ENCODE data around the gene RABGAP1L. TPM values are rescaled to one million over a fixed set of nuclear protein-coding genes. Genes with fewer than 3 reads are reported as not detected.

RABGAP1L gene
- total RNA-seq, 1 donor: 29.8 TPM

- TF ChIP-seq, protein P1, sequence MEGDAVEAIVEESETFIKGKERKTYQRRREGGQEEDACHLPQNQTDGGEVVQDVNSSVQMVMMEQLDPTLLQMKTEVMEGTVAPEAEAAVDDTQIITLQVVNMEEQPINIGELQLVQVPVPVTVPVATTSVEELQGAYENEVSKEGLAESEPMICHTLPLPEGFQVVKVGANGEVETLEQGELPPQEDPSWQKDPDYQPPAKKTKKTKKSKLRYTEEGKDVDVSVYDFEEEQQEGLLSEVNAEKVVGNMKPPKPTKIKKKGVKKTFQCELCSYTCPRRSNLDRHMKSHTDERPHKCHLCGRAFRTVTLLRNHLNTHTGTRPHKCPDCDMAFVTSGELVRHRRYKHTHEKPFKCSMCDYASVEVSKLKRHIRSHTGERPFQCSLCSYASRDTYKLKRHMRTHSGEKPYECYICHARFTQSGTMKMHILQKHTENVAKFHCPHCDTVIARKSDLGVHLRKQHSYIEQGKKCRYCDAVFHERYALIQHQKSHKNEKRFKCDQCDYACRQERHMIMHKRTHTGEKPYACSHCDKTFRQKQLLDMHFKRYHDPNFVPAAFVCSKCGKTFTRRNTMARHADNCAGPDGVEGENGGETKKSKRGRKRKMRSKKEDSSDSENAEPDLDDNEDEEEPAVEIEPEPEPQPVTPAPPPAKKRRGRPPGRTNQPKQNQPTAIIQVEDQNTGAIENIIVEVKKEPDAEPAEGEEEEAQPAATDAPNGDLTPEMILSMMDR (IDR thresholded peaks at IDR 0.05; ENCODE audit: insufficient read depth, low read depth, low read length): no peak
- DNase-seq (ENCODE audit: low read depth): no peak
Observed at GRCh38 chr1:174211486-174211885, 52.2 kb downstream of the RABGAP1L start.

GRCh38 chr1:174215766-174216165, 56.4 kb downstream of the RABGAP1L start:
- no peak overlapping the region for H3K4me3 ChIP-seq (ENCODE audit: low read depth, low read length)
- TF ChIP-seq, protein P1 (IDR thresholded peaks at IDR 0.05; ENCODE audit: insufficient read depth, low read depth, low read length): no peak
- DNase-seq (ENCODE audit: low read depth): no peak

More at GRCh38 chr1:174211486-174211885, 52.2 kb downstream of the RABGAP1L start:
- H3K4me3 ChIP-seq (ENCODE audit: low read depth, low read length): no peak overlapping the region

GRCh38 chr1:174217248-174217647, 57.9 kb downstream of the RABGAP1L start:
- no peak overlapping the region for H3K4me3 ChIP-seq (ENCODE audit: low read depth, low read length)
- DNase-seq (ENCODE audit: low read depth): no peak
- TF ChIP-seq, protein P1 (IDR thresholded peaks at IDR 0.05; ENCODE audit: insufficient read depth, low read depth, low read length): no peak

- no peak overlapping the region for H3K4me3 ChIP-seq (ENCODE audit: low read depth, low read length)
- TF ChIP-seq, protein P1 (IDR thresholded peaks at IDR 0.05; ENCODE audit: insufficient read depth, low read depth, low read length): peak; percentile 70
- peak; percentile 51 for DNase-seq (ENCODE audit: low read depth)
Observed at GRCh38 chr1:174217787-174218574, 58.7 kb downstream of the RABGAP1L start.

- H3K4me3 ChIP-seq (ENCODE audit: low read depth, low read length): no peak overlapping the region
- peak; percentile 63 for DNase-seq (ENCODE audit: low read depth)
- TF ChIP-seq, protein P1 (IDR thresholded peaks at IDR 0.05; ENCODE audit: insufficient read depth, low read depth, low read length): no peak
Observed at GRCh38 chr1:174218983-174219382, 59.7 kb downstream of the RABGAP1L start.

DNA sequence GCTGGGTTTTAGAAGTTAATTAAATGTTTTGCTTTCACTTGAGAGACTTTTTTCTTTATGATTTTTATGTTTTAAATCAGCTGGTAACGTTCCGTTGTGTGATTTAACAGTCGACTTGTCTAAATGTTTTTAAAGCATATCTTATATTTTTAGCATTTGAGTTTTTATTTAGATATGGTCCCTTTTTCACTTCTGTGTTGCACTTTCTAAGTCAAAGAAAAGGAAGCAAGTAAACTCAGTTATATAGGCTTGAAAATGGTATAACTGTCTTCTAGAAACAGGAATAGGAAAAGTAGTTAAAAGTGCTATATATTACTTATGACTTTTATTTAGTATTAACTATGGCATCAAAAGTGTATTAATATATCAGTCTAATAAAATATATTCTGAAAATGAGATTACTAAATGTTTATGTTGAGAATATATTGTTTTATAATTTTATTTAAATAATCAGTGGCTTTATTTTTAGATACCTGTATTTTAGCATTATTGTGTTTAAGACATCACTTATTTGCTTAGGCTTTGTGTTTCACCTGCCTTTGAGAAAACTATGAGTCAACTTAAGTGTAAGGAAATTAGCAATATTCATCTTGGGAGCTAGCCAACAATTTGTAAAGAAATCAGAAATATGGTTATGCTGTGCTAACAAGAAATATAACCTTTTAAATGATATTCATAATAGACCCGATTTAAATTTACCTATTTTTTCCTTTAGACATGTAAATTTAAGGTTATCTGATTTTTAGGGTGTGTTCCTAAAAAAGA, 60.5 kb downstream of the RABGAP1L start:
- TF ChIP-seq, protein P1 (IDR thresholded peaks at IDR 0.05; ENCODE audit: insufficient read depth, low read depth, low read length): no peak
- no peak overlapping the region for H3K4me3 ChIP-seq (ENCODE audit: low read depth, low read length)
- DNase-seq (ENCODE audit: low read depth): no peak
